AG04450 (cell line): ENCODE measurements around the gene NDUFA7. TPM values are rescaled to one million over a fixed set of nuclear protein-coding genes. Genes with fewer than 3 reads are reported as not detected.

Experiments used
- CTCF ChIA-PET: fragments of 300-600, 350-600 bp; formaldehyde crosslinking; extraction: SDS; loops from one replicate; lab custom pipeline; 2022; ENCODE audit warnings: antibody characterized with exemption, inconsistent platforms; lab: Charles Lee
- POLR2A ChIA-PET: fragments of 350-600 bp; formaldehyde crosslinking; extraction: SDS; loops from one replicate; lab custom pipeline; 2021; ENCODE audit warnings: antibody characterized with exemption, inconsistent platforms; lab: Yijun Ruan, JAX
- DNase-seq: peaks from one replicate; pipeline ENCODE4 v3.0.0-alpha.2; 2011; ENCODE audit warnings: low read depth, low spot score
- H3K27ac ChIP-seq: one replicate; pipeline ENCODE4 v1.5.1; 2012; ENCODE audit warnings: low read depth, low read length, control low read depth
- H3K27me3 ChIP-seq: one replicate; pipeline ENCODE4 v1.6.0; 2012; ENCODE audit warnings: low read length; ENCODE audit not compliant: control insufficient read depth, insufficient read depth
- H3K4me3 ChIP-seq: 2 replicates; pipeline ENCODE4 v1.5.1; 2011; ENCODE audit warnings: mild to moderate bottlenecking, low read depth, low read length, control low read depth
- H3K9me3 ChIP-seq: 2 replicates; pipeline ENCODE4 v1.5.1; 2012; ENCODE audit warnings: low read length; ENCODE audit not compliant: control insufficient read depth, insufficient read depth
- polyA plus RNA-seq: library from polyadenylated mRNA; depleted of rRNA; stranded (reverse); fragments of >200 nt; gene quantifications from 2 replicates; pipeline ENCODE4 v1.2.3, GENCODE V29; 2011
- TF ChIP-seq, protein P1 (sequence below): IDR thresholded peaks from 2 replicates; pipeline ENCODE4 v1.5.1; 2011; ENCODE audit warnings: low read depth, low read length, control low read depth, inconsistent platforms

NDUFA7 gene
- polyA plus RNA-seq, 1 experiment, result 31.5 TPM

DNA sequence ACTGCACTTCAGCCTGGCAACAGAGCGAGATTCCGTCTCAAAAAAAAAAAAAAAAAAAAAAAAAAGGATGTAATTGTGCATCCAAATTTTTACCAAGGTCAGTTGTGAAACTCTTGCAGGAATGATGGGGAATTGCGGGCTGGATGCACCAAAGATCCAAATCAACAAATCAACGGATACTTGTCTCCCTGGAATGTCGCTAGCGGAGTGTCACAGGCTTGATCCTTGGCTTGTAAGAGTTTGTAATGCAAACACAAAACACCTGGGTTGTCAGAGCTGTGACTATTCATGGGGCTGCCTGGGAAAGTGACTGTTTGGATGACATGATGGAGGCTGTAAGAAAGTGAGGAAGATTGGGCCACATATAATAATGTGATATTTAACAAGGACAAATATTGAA is 17.7 kb upstream of the NDUFA7 start:
- Histone ChIP-seq H3K27ac (no peak overlapping the region), H3K9me3 (no peaks in the 10 kb centered on the region; the same call in 1 of the 2 replicates), H3K27me3 (peaks cover 34% of the 10 kb centered on the region), H3K4me3 (no peak overlapping the region)
- ChIA-PET POLR2A (no interaction called here), CTCF (interaction anchor here (1.5 kb wide), 1 partner anchor 239 kb away, joined by 4 read pairs; the partner anchor contains the start of gene MYO1F)
- no peak for DNase-seq
- TF ChIP-seq, protein P1, sequence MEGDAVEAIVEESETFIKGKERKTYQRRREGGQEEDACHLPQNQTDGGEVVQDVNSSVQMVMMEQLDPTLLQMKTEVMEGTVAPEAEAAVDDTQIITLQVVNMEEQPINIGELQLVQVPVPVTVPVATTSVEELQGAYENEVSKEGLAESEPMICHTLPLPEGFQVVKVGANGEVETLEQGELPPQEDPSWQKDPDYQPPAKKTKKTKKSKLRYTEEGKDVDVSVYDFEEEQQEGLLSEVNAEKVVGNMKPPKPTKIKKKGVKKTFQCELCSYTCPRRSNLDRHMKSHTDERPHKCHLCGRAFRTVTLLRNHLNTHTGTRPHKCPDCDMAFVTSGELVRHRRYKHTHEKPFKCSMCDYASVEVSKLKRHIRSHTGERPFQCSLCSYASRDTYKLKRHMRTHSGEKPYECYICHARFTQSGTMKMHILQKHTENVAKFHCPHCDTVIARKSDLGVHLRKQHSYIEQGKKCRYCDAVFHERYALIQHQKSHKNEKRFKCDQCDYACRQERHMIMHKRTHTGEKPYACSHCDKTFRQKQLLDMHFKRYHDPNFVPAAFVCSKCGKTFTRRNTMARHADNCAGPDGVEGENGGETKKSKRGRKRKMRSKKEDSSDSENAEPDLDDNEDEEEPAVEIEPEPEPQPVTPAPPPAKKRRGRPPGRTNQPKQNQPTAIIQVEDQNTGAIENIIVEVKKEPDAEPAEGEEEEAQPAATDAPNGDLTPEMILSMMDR, result no peak

DNA sequence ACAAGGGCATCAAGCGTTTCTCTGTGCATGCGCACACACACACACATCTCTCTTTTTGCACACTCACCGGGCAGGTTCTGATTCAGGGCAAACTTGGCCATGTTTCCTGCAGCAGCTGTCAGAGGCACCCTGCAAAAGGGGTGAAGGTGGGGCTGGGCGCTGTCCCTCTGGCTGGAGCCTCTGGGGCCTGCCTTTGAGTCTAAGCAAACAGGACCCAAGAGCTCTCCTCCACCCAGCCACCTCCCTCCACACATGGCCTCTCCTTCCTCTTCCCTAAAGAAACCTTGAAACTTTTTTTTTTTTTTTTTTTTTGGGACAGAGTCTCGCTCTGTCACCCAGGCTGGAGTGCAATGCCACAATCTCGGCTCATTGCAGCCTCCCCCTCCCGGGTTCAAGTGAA is 16.6 kb upstream of the NDUFA7 start:
- no peak overlapping the region for H3K4me3 ChIP-seq
- no peaks in the 10 kb centered on the region; the same call in 1 of the 2 replicates for H3K9me3 ChIP-seq
- H3K27me3 ChIP-seq, result peaks cover 39% of the 10 kb centered on the region
- DNase-seq, result no peak
- no peak overlapping the region for H3K27ac ChIP-seq
- TF ChIP-seq, protein P1, result no peak
- CTCF ChIA-PET, result interaction anchor here (0.6 kb wide), 1 partner anchor 267 kb away, joined by 3 read pairs; no protein-coding TSS in a partner anchor
- POLR2A ChIA-PET, result no interaction called here

DNA sequence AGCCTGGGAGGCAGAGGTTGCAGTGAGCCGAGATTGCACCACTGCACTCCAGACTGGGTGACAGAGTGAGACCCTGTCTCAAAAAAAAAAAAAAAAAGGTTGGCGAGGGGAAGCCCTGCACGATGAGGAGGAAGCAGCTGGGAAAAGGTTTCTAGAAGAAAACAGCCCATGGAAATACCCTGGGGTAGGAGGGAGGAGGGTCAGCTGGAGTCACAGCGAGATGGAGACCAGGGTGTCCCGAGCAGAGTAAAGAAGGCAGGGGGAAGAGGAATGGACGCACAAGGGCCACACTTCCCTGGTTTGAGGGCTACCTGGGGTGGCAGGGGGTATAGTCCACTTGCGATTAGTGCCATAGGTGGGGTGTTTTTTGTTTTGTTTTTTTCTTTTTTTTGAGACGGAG is 15.5 kb upstream of the NDUFA7 start:
- no peak for DNase-seq
- Histone ChIP-seq H3K27ac (no peak overlapping the region), H3K27me3 (peaks cover 33% of the 10 kb centered on the region), H3K4me3 (no peak overlapping the region), H3K9me3 (no peaks in the 10 kb centered on the region; the same call in 1 of the 2 replicates)
- TF ChIP-seq, protein P1, result no peak
- CTCF ChIA-PET, result no interaction called here
- POLR2A ChIA-PET, result interaction anchor here (0.9 kb wide), 1 partner anchor 77 kb away, joined by 3 read pairs; the partner anchor contains the start of gene MARCHF2

DNA sequence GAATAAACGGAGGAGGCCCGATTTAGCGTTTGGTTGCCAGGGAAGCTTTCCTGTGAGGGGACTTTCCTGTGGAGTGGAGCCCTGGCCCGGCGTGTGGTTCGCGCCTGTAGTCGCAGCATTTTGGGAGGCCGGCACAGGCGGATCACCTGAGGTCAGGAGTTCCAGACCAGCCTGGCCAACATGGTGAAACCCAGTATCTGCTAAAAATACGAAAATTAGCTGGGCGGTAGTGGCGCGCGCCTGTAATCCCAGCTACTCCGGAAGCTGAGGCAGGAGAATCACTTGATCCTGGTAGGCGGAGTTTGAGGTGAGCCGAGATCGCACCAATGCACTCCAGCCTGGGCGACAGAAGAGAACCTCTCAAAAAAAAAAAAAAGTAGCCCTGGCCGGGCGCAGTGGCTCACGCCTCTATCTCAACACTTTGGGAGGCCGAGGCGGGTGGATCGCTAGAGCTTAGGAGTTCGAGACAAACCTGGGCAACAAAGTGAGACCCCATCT is 14.9 kb upstream of the NDUFA7 start:
- no peak for DNase-seq
- TF ChIP-seq, protein P1, result no peak
- Histone ChIP-seq H3K27ac (no peak overlapping the region), H3K9me3 (no peaks in the 10 kb centered on the region; the same call in 1 of the 2 replicates), H3K27me3 (peaks cover 35% of the 10 kb centered on the region), H3K4me3 (no peak overlapping the region)
- ChIA-PET CTCF (interaction anchor here (0.6 kb wide), 1 partner anchor 61 kb away, joined by 3 read pairs; no protein-coding TSS in a partner anchor), POLR2A (interaction anchor here (0.6 to 2.5 kb wide), 3 partner anchors 14 to 258 kb away, joined by 3 to 11 read pairs (median 4); partner anchors contain the start of genes MARCHF2, NDUFA7 and RPS28)

DNA sequence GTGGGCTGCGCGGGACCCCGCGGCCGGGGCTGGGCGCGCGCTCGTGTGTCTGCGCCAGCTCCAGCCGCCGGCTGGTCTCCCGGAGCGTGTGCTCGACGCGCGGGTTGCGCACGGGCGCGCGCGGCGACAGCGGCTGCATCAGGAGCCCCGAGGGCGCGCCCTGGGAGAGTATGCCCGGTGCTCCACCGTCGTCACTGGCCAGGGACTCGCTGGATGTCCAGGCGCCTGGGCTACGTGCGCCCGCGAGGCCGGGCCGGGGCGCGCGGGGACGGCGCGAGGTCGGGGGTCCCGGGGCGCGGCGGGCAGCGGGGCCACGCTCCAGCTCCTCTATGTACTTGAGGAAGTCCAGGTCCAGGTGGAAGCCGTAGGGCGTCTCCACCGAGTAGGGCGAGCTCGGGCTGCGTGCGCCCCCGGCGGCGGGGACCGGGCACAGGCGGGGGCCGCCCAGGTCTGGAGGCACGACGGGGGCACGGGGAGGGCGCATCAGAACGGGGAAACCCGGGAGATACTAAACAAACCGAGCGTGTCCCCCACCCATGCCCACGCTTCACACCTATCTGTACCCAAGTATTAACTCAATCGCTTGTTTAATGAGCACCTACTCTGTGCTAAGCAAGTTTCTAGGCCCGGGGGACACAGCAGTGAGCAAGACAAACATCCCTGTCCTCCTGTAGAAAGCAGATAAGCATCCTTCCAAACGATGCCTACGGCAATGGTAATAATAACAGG is 14.3 kb upstream of the NDUFA7 start:
- Histone ChIP-seq H3K27me3 (peaks cover 31% of the 10 kb centered on the region), H3K9me3 (no peaks in the 10 kb centered on the region; the same call in 1 of the 2 replicates), H3K27ac (no peak overlapping the region), H3K4me3 (peak overlapping the region; percentile 32; the same call in 1 of the 2 replicates)
- POLR2A ChIA-PET, result interaction anchor here (0.5 to 2.5 kb wide), 6 partner anchors 8 to 259 kb away, joined by 3 to 11 read pairs (median 4); partner anchors contain the start of genes MARCHF2, NDUFA7 and RPS28
- TF ChIP-seq, protein P1, result 0 out of 2 replicates have a peak, but pooled peaks have one; percentile 9
- DNase-seq, result no peak
- CTCF ChIA-PET, result interaction anchor here (0.6 to 1.7 kb wide), 2 partner anchors 18 to 61 kb away, joined by 3 to 8 read pairs; no protein-coding TSS in a partner anchor
